Endothelial cell of umbilical vein (primary cell): Measurements from ENCODE around the gene TCEAL2.

Experiments used
- CTCF ChIP-seq, 2 donors: IDR thresholded peaks; 1 replicate in 1 of 2; 2 replicates in 1 of 2; pipeline ENCODE4 v1.5.1; 2011; ENCODE audit warnings: low read length in 2 of 2, mild to moderate bottlenecking in 2 of 2, moderate library complexity in 2 of 2, control low read depth in 1 of 2, inconsistent platforms in 1 of 2, low read depth in 1 of 2; ENCODE audit not compliant: insufficient read depth in 1 of 2; ENCODE audit errors: extremely low read depth in 1 of 2
- POLR2A ChIP-seq: IDR thresholded peaks from 2 replicates; pipeline ENCODE4 v1.6.1; 2012; ENCODE audit warnings: low read depth, mild to moderate bottlenecking, control low read depth, low read length
- POLR2AphosphoS5 ChIP-seq: IDR thresholded peaks from 2 replicates; pipeline ENCODE4 v1.6.1; 2012; ENCODE audit warnings: low read depth, mild to moderate bottlenecking, control low read depth, low read length, moderate library complexity; ENCODE audit not compliant: insufficient read depth

- TF ChIP-seq POLR2A = no peak
- no peak for TF ChIP-seq CTCF (IDR thresholded peaks at IDR 0.05; ENCODE audit: extremely low read depth in 1 of 2, insufficient read depth in 1 of 2, low read depth in 1 of 2, low read length in 2 of 2)
- TF ChIP-seq POLR2AphosphoS5 = no peak
Observed at GRCh38 chrX:102115748-102116147, 9.7 kb upstream of the TCEAL2 start.
